Motor neuron (in vitro differentiated cells): ENCODE results near the gene CARD9. TPM values are rescaled to one million over a fixed set of nuclear protein-coding genes. Genes with fewer than 3 reads are reported as not detected.

Experiments
- ATAC-seq, 8 experiments: fragments of 200-7000 bp; cut with Tn5 transposase; replicated peaks in 6 of 8; 2 replicates each; pipeline ENCODE4 v1.8.0; 2021; ENCODE audit warnings: mild to moderate bottlenecking in 8 of 8, moderate library complexity in 8 of 8
- H3K27ac ChIP-seq, 2 donors: fragments of 250-450 bp; sonication (Bioruptor Pico); 2 replicates each; pipeline ENCODE4 v1.9.0; 2021; ENCODE audit warnings: antibody characterized with exemption in 2 of 2, mild to moderate bottlenecking in 2 of 2, moderate library complexity in 1 of 2
- H3K4me1 ChIP-seq, 2 donors: fragments of 250-450 bp; sonication (Bioruptor Pico); replicated peaks in 1 of 2; 2 replicates each; pipeline ENCODE4 v1.6.1; 2021; ENCODE audit warnings: antibody characterized with exemption in 2 of 2, mild to moderate bottlenecking in 2 of 2, moderate library complexity in 1 of 2
- H3K4me3 ChIP-seq, 5 donors: fragments of 250-450 bp; sonication (Bioruptor Pico); 2 replicates each; pipeline ENCODE4 v1.9.0; 2021; ENCODE audit warnings: antibody characterized with exemption in 5 of 5, mild to moderate bottlenecking in 5 of 5, moderate library complexity in 4 of 5
- WGBS, 10 experiments: fragments of 450-650 bp; shearing (Covaris generic); methylation state at CpG; one replicate each; pipeline ENCODE4 v1.0.0; 2022; 5-methylcytosine and 5-hydroxymethylcytosine counted together
- in situ Hi-C, 9 experiments: fragments of 400-800 bp; cut with MboI; loops; one replicate each; pipeline ENCODE4 v1.15.0; 2021; ENCODE audit warnings: low sequenced_read_pairs in 9 of 9, low pct_unique_long_range_greater_than_20kb in 2 of 9; ENCODE audit not compliant: unreplicated experiment in 9 of 9
- total RNA-seq, 8 experiments: library from RNA; unstranded; fragments of 300-600 nt; gene quantifications; 2 replicates each; pipeline versions ENCODE4 v1.2.3 to v1.2.4, GENCODE V29; 2022

Gene CARD9
- 1 to 10 TPM in 5 of 8 experiments, under 1 TPM in 3; 0.46 to 3.5 (median 1.9) TPM for total RNA-seq

- in situ Hi-C loops = no loop called here
- peak in 6 of 8 experiments; percentile 6 to 42 (median 14) for ATAC-seq
- H3K27ac ChIP-seq = peak within 1 kb of the TSS; percentile 68 to 75
- no peak within 1 kb of the TSS for H3K4me3 ChIP-seq
- peaks cover 22 to 25% of the 10 kb centered on the region in 2 donors for H3K4me1 ChIP-seq
- 0 to 81% (median 80%) methylated on average over 1 to 8 of the region's 27 CpGs; no CpG with 5 or more reads in 7 of the 10 experiments for WGBS, 10 experiments
Observed at GRCh38 chr9:136373300-136374182, at the start of gene CARD9. Gene CARD9, minus strand, starts transcription at chr9:136373669. Its CDS starts 1,591 bp downstream, at chr9:136372078.

- Histone ChIP-seq H3K4me1 (no peaks in the 10 kb centered on the region), H3K27ac (no peak overlapping the region), H3K4me3 (no peak overlapping the region)
- ATAC-seq = peak in 2 of 8 experiments; percentile 17 to 23
- in situ Hi-C loops = no loop called here
- 90 to 100% (median 97%) methylated on average over 1 to 21 of the region's 26 CpGs; no CpG with 5 or more reads in 5 of the 10 experiments for WGBS, 10 experiments
Observed at GRCh38 chr9:136422876-136423275, 49.4 kb upstream of the CARD9 start.

GRCh38 chr9:136421791-136422190 is 48.3 kb upstream of the CARD9 start:
- WGBS, 10 experiments = 96% methylated on average over 4 of the region's 21 CpGs; no CpG with 5 or more reads in 9 of the 10 experiments
- Histone ChIP-seq H3K27ac (no peak overlapping the region), H3K4me1 (no peaks in the 10 kb centered on the region), H3K4me3 (no peak overlapping the region)
- in situ Hi-C loops = no loop called here
- ATAC-seq = peak in 3 of 8 experiments; percentile 5 to 7 (median 7)

GRCh38 chr9:136419092-136419420 is 45.6 kb upstream of the CARD9 start:
- WGBS, 10 experiments = 83 to 100% (median 100%) methylated on average over 1 to 8 of the region's 12 CpGs; no CpG with 5 or more reads in 5 of the 10 experiments
- Histone ChIP-seq H3K4me3 (no peak overlapping the region), H3K27ac (no peak overlapping the region), H3K4me1 (no peaks in the 10 kb centered on the region)
- in situ Hi-C loops = no loop called here
- no peak for ATAC-seq

- in situ Hi-C loops = no loop called here
- H3K4me1 ChIP-seq = no peaks in the 10 kb centered on the region
- peak in 1 of 8 experiments; percentile 9 for ATAC-seq
- H3K27ac ChIP-seq = no peak overlapping the region
- WGBS, 10 experiments = 87 to 100% (median 96%) methylated on average over 2 to 18 of the region's 48 CpGs; no CpG with 5 or more reads in 4 of the 10 experiments
- no peak overlapping the region for H3K4me3 ChIP-seq
Observed at GRCh38 chr9:136418182-136419091, 45.0 kb upstream of the CARD9 start.

- peak in 1 of 8 experiments; percentile 10 for ATAC-seq
- no peak overlapping the region for H3K4me3 ChIP-seq
- in situ Hi-C loops = no loop called here
- H3K4me1 ChIP-seq = peaks cover 0 to 1% of the 10 kb centered on the region in 2 donors
- no peak overlapping the region for H3K27ac ChIP-seq
- 70 to 97% (median 92%) methylated on average over 2 to 19 of the region's 19 CpGs; no CpG with 5 or more reads in 3 of the 10 experiments for WGBS, 10 experiments
Observed at GRCh38 chr9:136416914-136417313, 43.4 kb upstream of the CARD9 start.

GRCh38 chr9:136416427-136416826 is 43.0 kb upstream of the CARD9 start:
- no peak for ATAC-seq
- 83 to 100% (median 96%) methylated on average over 1 to 8 of the region's 8 CpGs; no CpG with 5 or more reads in 1 of the 10 experiments for WGBS, 10 experiments
- no peak overlapping the region for H3K4me3 ChIP-seq
- no peak overlapping the region for H3K27ac ChIP-seq
- in situ Hi-C loops = no loop called here
- peaks cover 3 to 6% of the 10 kb centered on the region in 2 donors for H3K4me1 ChIP-seq

- in situ Hi-C loops = no loop called here
- H3K4me1 ChIP-seq = peaks cover 12 to 14% of the 10 kb centered on the region in 2 donors
- no peak overlapping the region for H3K27ac ChIP-seq
- no peak overlapping the region for H3K4me3 ChIP-seq
- ATAC-seq = peak in 1 of 8 experiments; percentile 44
- WGBS, 10 experiments = 40 to 91% (median 72%) methylated on average over 1 to 6 of the region's 9 CpGs; no CpG with 5 or more reads in 2 of the 10 experiments
Observed at GRCh38 chr9:136412962-136413361, 39.5 kb upstream of the CARD9 start.

- Histone ChIP-seq H3K27ac (peak overlapping the region; percentile 89 to 98), H3K4me1 (peaks cover 12 to 14% of the 10 kb centered on the region in 2 donors), H3K4me3 (peak overlapping the region; percentile 71 to 98 (median 81))
- no peak for ATAC-seq
- 0 to 85% (median 44%) methylated on average over 1 to 4 of the region's 4 CpGs for WGBS, 10 experiments
- in situ Hi-C loops = no loop called here
Observed at GRCh38 chr9:136411378-136411777, 37.9 kb upstream of the CARD9 start.

GRCh38 chr9:136410500-136411287 is 37.2 kb upstream of the CARD9 start, which contains the start of the genes ENTR1 and PMPCA:
Gene ENTR1, minus strand, starts transcription at chr9:136410614. Its CDS starts 217 bp downstream, at chr9:136410397.
Gene PMPCA, plus strand, starts transcription at chr9:136410658. Its CDS starts 11 bp downstream, at chr9:136410669.
- ATAC-seq = peak; percentile 78 to 88 (median 85)
- 0 to 6% (median 0%) methylated on average over 4 to 27 of the region's 83 CpGs; no CpG with 5 or more reads in 1 of the 10 experiments for WGBS, 10 experiments
- peak within 1 kb of the TSS; percentile 71 to 98 (median 81) for H3K4me3 ChIP-seq
- in situ Hi-C loops = no loop called here
- H3K4me1 ChIP-seq = peaks cover 12 to 14% of the 10 kb centered on the region in 2 donors
- peak within 1 kb of the TSS; percentile 89 to 98 for H3K27ac ChIP-seq

- 0 to 52% (median 6%) methylated on average over 1 to 22 of the region's 71 CpGs; no CpG with 5 or more reads in 3 of the 10 experiments for WGBS, 10 experiments
- Histone ChIP-seq H3K27ac (peak overlapping the region; percentile 89 to 98), H3K4me1 (peaks cover 12 to 14% of the 10 kb centered on the region in 2 donors), H3K4me3 (peak overlapping the region; percentile 71 to 98 (median 81))
- in situ Hi-C loops = no loop called here
- peak; percentile 41 to 67 (median 57) for ATAC-seq
Observed at GRCh38 chr9:136409557-136410455, 36.3 kb upstream of the CARD9 start.
